H1 (cell line): ENCODE results near the gene PDE2A. TPM values are rescaled to one million over a fixed set of nuclear protein-coding genes. Genes with fewer than 3 reads are reported as not detected.

Experiments used
- CHD7 ChIP-seq: fragments of 300-600 bp; sonication (generic); IDR thresholded peaks from 2 replicates; pipeline ENCODE4 v1.7.1; 2012; ENCODE audit warnings: low read length, moderate library complexity, mild to moderate bottlenecking, inconsistent platforms; ENCODE audit not compliant: insufficient replicate concordance
- GABPA ChIP-seq: IDR thresholded peaks from 2 replicates; pipeline ENCODE4 v1.6.1; 2011; ENCODE audit warnings: mild to moderate bottlenecking, low read length, moderate library complexity, borderline replicate concordance; ENCODE audit not compliant: insufficient read depth
- RAD21 ChIP-seq, 2 experiments: IDR thresholded peaks in 1 of 2; conservative IDR thresholded peaks in 1 of 2; 2 replicates each; pipeline ENCODE4 v1.6.1; 2011; ENCODE audit warnings: low read depth in 2 of 2, low read length in 2 of 2, improper control_type of control experiment in 1 of 2, inconsistent platforms in 1 of 2, mild to moderate bottlenecking in 1 of 2, moderate library complexity in 1 of 2
- polyA plus RNA-seq, 7 experiments: library from polyadenylated mRNA; depleted of rRNA in 3 of 7; stranded (reverse) in 5 of 7; unstranded in 2 of 7; fragments of >200 nt in 5 of 7; fragments of 200-250 nt in 2 of 7; gene quantifications; 1 replicate in 5 of 7; 2 replicates in 1 of 7; 4 replicates in 1 of 7; pipeline versions ENCODE4 v1.2.1 to v1.2.3, GENCODE V29; 2011 to 2013; ENCODE audit warnings: missing spikeins in 2 of 7, mixed read lengths in 2 of 7
- total RNA-seq: library from RNA; stranded (reverse); fragmentation: NEBNext Ultra II Directional; extraction: Animal tissue kit (Norgen Biotek cat#: 25700); gene quantifications from 2 replicates; pipeline ENCODE4 v1.2.1, GENCODE V29; 2021

PDE2A gene
- total and polyA plus RNA-seq, 2 of the 8 experiments (the other 6 are each of a cell fraction or from before 2014, with no cell fraction given): 3.4 to 7.1 TPM

GRCh38 chr11:72585762-72586311 lies 88.4 kb downstream of the PDE2A start (continued):
- TF ChIP-seq CHD7 (no peak), RAD21 (IDR thresholded peaks at IDR 0.05 in 1 of 2, conservative IDR thresholded peaks at IDR 0.05 in 1 of 2; ENCODE audit: low read depth in 2 of 2, low read length in 2 of 2) (peak; percentile 87 to 89), GABPA (peak; percentile 47; the same call in 1 of the 2 replicates)
- TF ChIP-seq, all 59 proteins: peak for 6
